GM08714 (cell line): ENCODE results near the gene CCDC33.

Experiments used
- H3K4me3 ChIP-seq: fragments of 200-500 bp; sonication (Bioruptor generic); 2 replicates; pipeline ENCODE4 v1.5.1; 2014; ENCODE audit warnings: mild to moderate bottlenecking, low read length, inconsistent platforms
- ZNF274 ChIP-seq: IDR thresholded peaks from 2 replicates; pipeline ENCODE4 v1.6.1; 2012; ENCODE audit warnings: mild to moderate bottlenecking, low read depth, low read length

CCDC33 gene

DNA sequence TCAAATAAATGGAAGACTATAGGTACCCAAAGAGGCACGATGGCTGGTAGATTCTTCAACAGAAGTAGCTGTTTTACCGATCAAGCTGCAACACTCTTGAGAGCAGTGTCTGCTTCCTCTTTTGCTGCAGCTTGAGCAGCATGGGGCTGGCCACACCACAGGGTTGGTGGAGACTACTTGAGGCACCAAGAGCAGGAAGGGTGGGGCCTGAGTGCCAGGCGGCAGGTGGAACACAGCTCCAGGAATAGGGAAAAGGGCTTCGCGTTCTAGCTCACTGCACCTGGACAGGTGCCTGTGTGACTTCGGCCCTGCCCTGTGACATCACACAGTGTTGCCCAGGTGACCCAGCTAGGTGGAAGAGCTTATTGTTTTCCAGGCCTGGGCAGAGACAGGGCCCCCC is at the start of gene CCDC33:
TSS of gene CCDC33 (plus strand) at position 365 of the 400 bp plus-strand sequence. CDS start 394 bp downstream, outside the sequence.
- no peak within 1 kb of the TSS for H3K4me3 ChIP-seq
- TF ChIP-seq ZNF274: no peak

- no peak for TF ChIP-seq ZNF274
- no peak overlapping the region for H3K4me3 ChIP-seq
These were observed 47.9 kb upstream of the CCDC33 start for GRCh38 chr15:74188216-74188615.

DNA sequence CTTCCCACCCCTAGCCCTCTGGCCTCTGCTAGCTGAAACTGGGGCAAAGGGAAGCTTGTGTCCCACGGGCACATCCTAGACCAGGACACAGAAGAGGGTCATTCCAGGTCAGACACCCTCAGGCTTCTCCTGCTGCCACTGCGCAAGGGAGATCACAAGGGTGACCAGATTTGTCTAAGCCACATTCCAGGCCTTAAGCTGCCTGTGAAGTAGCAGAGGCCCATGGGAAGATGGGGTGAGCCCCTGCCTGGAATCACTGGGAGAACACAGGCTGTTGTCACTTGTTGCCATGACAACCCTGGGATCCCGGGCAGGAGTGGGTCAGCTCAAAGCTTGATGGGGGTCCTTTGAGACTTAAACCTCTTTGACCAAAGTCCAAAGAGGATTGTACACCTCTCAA is 44.3 kb upstream of the CCDC33 start:
- no peak overlapping the region for H3K4me3 ChIP-seq
- TF ChIP-seq ZNF274: no peak

DNA sequence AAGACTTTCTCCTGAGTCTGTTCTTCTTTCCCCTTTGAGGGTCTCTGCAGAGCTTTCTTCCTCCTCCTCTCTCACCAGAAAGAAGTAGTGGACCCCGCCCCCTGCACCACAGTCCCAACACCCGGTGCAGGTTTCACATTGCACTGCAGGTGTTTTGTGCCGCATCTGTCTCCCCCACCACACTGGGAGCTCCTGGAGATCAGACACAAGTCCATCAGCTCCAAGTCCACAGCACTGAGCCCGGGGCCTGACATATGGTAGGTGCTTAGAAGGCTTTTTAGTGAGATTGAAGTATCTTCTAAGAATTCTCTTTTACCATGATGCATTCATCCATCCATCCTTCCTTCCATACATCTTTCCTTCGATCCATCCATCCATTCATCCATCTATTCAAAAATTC is 43.4 kb upstream of the CCDC33 start:
- TF ChIP-seq ZNF274: no peak

DNA sequence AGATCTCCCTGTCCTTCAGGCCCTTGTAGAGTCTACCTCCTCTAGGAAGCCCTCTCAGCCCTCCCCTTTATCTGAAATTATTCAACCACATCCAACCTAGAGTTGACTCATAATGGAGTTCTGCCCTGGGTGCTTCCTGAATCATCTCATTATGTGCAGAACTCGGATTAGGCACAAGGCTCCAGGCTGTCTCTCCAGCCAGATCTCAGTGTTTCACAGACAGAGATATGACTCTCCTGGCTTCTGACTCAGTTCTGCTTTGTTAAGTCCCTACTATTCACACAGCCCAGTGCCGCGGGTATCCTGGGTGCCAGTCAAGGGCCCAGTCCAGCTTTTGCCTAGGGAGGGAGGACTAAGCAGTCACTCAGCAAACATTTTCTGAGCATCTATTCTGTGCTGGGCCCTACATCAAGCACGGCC is 42.8 kb upstream of the CCDC33 start:
- no peak overlapping the region for H3K4me3 ChIP-seq
- no peak for TF ChIP-seq ZNF274

More for the DNA sequence above, 43.4 kb upstream of the CCDC33 start:
- H3K4me3 ChIP-seq: no peak overlapping the region

- TF ChIP-seq ZNF274: no peak
- H3K4me3 ChIP-seq: no peak overlapping the region
These were observed 42.2 kb upstream of the CCDC33 start for GRCh38 chr15:74193905-74194304.

GRCh38 chr15:74194572-74195559 is 41.3 kb upstream of the CCDC33 start:
- H3K4me3 ChIP-seq: no peak overlapping the region
- TF ChIP-seq ZNF274: no peak

- no peak for TF ChIP-seq ZNF274
- H3K4me3 ChIP-seq: no peak overlapping the region
These were observed 40.0 kb upstream of the CCDC33 start for GRCh38 chr15:74196175-74196574.

- no peak overlapping the region for H3K4me3 ChIP-seq
- TF ChIP-seq ZNF274: no peak
These were observed 38.8 kb upstream of the CCDC33 start for GRCh38 chr15:74197176-74197965.

GRCh38 chr15:74199297-74199652 is 36.9 kb upstream of the CCDC33 start:
- H3K4me3 ChIP-seq: no peak overlapping the region

GRCh38 chr15:74200412-74200815 is 35.7 kb upstream of the CCDC33 start:
- no peak for TF ChIP-seq ZNF274
- no peak overlapping the region for H3K4me3 ChIP-seq

More at GRCh38 chr15:74199297-74199652, 36.9 kb upstream of the CCDC33 start:
- TF ChIP-seq ZNF274: no peak

GRCh38 chr15:74200871-74201419 is 35.2 kb upstream of the CCDC33 start:
- H3K4me3 ChIP-seq: no peak overlapping the region
- no peak for TF ChIP-seq ZNF274

- no peak for TF ChIP-seq ZNF274
- H3K4me3 ChIP-seq: no peak overlapping the region
These were observed 34.3 kb upstream of the CCDC33 start for GRCh38 chr15:74201710-74202420.
